T-helper 1 cell treated with Interleukin-12 subunit alpha and Interleukin-12 subunit beta and Interleukin-4 antibody, amounts not matched to agents 30 ng/mL and 1 ng/mL, for 36 hours (primary cell): ENCODE results near the gene CTLA4. TPM values are rescaled to one million over a fixed set of nuclear protein-coding genes. Genes with fewer than 3 reads are reported as not detected.

Source experiments
- intact Hi-C: fragments of 100-400 bp; cut with micrococcal nuclease; formaldehyde crosslinking; loops from one replicate; pipeline ENCODE4 v1.15.1; 2024
- total RNA-seq: library from RNA; stranded (reverse); gene quantifications from 2 replicates; pipeline ENCODE4 v1.2.3, GENCODE V29; 2022

CTLA4 gene
- total RNA-seq, 1 donor from 2014 or later: 49.2 TPM

DNA sequence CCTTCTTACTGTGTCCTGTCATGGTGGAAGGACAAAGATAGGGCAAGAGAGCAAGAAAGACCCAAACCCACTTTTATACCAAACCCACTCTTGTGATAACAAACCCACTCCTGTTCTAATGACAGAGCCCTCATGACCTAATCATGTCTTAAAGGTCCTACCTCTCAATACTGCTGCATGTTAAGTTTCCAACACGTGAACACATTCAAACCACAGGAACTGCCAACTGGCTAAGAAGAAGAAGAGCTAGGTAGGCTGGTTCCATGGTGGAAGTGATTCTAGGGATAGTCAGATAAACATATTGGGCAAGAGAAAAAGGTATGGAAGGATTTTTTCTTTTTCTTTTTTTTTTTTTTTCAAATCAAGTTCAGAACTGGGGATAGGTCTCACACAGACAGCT lies 22.0 kb downstream of the CTLA4 start:
- intact Hi-C loops: no loop called here

DNA sequence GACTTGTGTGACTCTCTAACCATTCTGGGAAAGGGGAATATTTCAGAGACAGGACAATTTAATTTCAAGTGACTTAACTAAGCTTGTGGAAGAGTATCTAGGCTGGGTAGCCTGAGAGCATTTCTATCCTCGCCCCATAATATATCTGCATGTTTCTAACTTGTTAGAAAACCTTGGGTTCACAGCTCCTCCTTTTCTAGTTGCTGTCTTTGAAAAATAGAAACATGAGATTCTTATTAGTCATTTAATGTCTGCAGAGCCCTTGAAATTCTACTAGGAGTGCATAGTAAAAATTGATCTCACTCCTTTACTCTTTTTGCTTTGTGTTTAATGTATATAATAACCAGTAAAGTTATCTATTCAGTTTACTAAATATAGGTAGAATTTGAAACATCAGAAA lies 22.4 kb downstream of the CTLA4 start:
- intact Hi-C loops: loop anchor here (5.0 kb wide), 1 partner anchor 313 kb away; no protein-coding TSS in a partner anchor

- intact Hi-C loops: loop anchor here (1.0 to 5.0 kb wide), 7 partner anchors 19 to 313 kb away; partner anchors contain the start of gene CTLA4
These were observed 23.2 kb downstream of the CTLA4 start for GRCh38 chr2:203890733-203891132.

DNA sequence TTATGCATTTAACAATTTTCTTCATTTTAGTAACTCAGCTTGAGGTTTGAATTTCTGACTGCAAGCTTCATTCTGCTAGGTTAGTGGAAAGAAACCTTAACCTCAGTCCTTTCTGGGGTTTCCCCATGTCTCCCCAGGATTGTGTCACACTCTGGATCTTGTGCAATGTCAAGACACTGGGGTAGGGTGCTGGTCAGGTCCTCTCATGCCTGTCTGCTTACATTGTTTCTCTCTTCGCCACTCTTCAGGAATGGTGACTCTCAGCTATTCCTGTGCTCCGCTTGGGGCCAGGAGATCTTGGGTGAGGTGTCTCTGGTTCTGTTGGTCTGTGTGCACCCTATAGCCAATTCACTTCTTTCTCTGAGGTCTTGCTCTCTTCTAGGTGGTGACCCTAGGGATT lies 23.9 kb downstream of the CTLA4 start:
- intact Hi-C loops: loop anchor here (1.0 to 5.0 kb wide), 7 partner anchors 18 to 314 kb away; partner anchors contain the start of gene CTLA4

- intact Hi-C loops: loop anchor here (5.0 kb wide), 1 partner anchor 315 kb away; no protein-coding TSS in a partner anchor
These were observed 24.6 kb downstream of the CTLA4 start for GRCh38 chr2:203892207-203892606.

DNA sequence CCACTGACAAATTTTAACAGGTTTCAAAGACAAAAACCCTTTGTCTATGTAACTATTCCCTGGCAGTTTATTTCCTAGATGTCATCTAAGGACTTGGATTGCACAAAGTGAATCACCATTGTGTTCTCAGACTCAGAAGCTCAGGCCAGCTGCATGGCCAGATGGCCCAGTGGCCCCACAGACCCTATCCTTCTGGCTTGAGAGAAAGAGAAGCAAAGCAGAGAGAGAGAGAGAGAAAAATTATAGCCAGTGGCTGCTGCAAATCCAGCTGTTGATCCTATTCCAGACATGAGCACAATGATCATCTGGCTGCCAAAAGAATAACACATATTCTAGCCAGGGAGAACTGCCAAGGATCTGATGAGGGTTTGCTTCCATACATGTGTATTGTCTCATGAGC lies 25.8 kb downstream of the CTLA4 start:
- intact Hi-C loops: loop anchor here (5.0 kb wide), 1 partner anchor 316 kb away; no protein-coding TSS in a partner anchor

- intact Hi-C loops: loop anchor here (1.0 to 5.0 kb wide), 2 partner anchors 36 to 317 kb away; no protein-coding TSS in a partner anchor
These were observed 26.3 kb downstream of the CTLA4 start for GRCh38 chr2:203893840-203894239.

DNA sequence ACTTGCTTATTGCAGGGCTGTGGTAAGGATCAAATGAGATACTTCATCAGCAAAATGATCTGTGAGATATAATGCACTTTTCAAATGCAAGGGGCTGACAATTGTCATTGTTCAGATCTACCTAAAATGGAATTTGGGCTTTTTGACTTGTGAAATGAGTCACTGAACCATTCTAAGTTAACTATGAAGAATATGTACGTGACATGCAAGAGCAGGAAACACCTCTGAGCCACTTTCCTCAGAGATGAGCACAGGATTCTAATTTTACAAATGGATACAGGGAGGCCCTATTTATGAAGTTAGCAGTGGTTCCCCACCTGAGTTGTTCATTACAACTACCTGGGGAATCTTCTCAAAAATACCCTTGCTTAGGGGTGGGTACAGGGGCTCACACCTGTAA lies 26.7 kb downstream of the CTLA4 start:
- intact Hi-C loops: loop anchor here (1.0 to 5.0 kb wide), 2 partner anchors 36 to 317 kb away; no protein-coding TSS in a partner anchor

DNA sequence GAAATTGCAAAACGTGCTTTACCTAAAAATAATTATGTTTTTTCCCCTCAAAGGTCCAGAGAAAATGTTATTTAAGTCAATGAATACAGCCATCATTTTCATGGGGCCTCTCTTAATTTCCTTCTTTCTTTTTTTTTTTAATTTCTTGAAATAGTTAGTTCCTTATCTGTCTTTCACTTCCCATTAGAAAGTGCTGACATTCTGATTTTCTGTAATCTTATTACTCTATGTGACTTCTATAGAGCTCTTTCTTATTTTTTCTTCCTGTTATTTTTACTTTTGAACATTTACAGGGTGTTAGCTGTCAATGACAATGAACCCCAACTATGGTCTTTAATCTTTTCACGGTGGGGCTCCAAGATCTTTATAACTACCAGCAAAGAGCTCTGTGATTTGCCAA lies 30.0 kb downstream of the CTLA4 start:
- intact Hi-C loops: no loop called here

DNA sequence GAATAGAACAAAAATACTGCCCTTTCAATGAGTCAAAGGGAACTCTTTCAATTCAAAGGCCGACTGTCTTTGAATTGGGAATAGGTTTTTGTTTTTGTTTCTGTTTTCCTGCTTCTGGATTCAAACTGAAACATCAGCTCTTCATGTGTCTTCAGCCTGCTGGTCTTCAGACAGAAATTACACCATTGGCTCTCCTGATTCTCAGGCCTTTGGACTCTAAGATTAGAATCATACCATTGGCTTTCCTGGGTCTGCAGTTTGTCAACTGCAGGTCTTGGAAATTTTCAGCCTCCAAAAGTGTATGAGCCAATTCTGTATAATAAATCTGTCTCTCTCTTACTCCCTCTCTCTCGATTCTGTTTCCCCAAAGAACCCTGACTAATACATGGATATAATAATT lies 31.1 kb downstream of the CTLA4 start:
- intact Hi-C loops: no loop called here

GRCh38 chr2:203900253-203900652 lies 32.7 kb downstream of the CTLA4 start:
- intact Hi-C loops: no loop called here

- intact Hi-C loops: no loop called here
These were observed 36.5 kb downstream of the CTLA4 start for GRCh38 chr2:203904022-203904421.

DNA sequence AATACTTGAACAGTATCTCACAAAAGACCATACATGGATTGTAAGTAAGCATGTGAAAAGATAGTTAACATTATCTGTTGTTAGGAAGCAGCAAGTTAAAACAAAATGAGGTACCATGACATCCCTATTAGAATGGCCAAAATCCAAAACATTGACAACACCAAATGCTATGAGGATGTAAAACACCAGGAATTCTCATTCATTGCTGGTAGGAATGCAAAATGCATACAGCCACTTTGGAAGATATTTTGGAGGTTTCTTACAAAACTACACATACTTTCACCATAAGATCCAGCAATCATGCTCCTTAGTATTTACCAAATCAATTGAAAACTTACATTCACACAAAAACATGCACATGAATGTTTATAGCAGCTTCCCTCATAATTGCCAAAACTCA lies 38.1 kb downstream of the CTLA4 start:
- intact Hi-C loops: loop anchor here (5.0 kb wide), 2 partner anchors 173 to 253 kb away; no protein-coding TSS in a partner anchor

- intact Hi-C loops: loop anchor here (2.0 to 5.0 kb wide), 4 partner anchors 176 to 373 kb away; partner anchors contain the start of genes CD28 and RAPH1
These were observed 40.7 kb downstream of the CTLA4 start for GRCh38 chr2:203908066-203908796.

- intact Hi-C loops: loop anchor here (1.0 to 5.0 kb wide), 11 partner anchors 17 to 683 kb away; partner anchors contain the start of genes CD28 and RAPH1
These were observed 41.2 kb downstream of the CTLA4 start for GRCh38 chr2:203908797-203909185.

- intact Hi-C loops: loop anchor here (1.0 to 5.0 kb wide), 11 partner anchors 18 to 684 kb away; partner anchors contain the start of genes CD28 and RAPH1
These were observed 41.8 kb downstream of the CTLA4 start for GRCh38 chr2:203909261-203909967.

DNA sequence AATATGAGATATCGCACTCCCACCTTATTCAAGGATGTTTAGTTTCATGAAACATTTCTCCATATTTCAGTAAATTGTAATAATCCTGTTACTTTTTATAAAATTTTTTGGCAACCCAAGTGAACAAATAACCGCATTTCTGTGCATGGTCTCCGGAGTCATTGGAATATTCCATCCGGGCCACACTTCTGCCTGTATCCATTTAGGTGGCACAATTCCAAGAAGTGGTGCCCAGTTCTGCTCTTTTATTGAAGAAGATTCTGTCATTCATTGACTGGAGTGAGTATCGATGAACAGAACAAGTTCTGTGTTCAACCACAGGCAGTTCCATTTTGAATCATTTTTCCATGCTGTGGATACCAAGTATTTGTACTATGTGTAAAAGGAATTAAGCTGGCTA lies 42.4 kb downstream of the CTLA4 start:
- intact Hi-C loops: loop anchor here (1.0 to 5.0 kb wide), 11 partner anchors 19 to 685 kb away; partner anchors contain the start of genes CD28 and RAPH1

GRCh38 chr2:203913947-203914346 lies 46.4 kb downstream of the CTLA4 start:
- intact Hi-C loops: no loop called here

GRCh38 chr2:203914546-203915182 lies 47.1 kb downstream of the CTLA4 start:
- intact Hi-C loops: no loop called here

DNA sequence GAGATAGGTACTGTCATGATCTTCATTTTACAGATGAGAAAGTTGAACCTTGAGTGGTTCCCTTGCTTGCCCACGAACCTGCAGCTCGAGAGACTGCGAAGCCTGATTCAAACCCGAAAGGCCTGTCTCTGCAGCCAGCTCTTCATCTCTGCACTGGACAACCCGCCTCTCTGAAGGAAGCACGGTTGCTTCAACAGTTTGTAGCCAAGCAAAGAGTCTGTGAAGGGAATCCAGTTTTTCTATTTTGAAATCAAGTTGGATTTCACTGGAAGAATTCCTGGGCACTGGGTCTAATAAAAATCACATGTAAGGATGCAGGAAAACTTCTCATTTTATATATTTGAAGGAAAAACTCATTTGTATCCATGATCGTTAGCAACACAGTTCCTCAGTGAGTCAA lies 47.7 kb downstream of the CTLA4 start:
- intact Hi-C loops: no loop called here

- intact Hi-C loops: no loop called here
These were observed 49.2 kb downstream of the CTLA4 start for GRCh38 chr2:203916756-203917155.
